NCI-H2029 treated with DMSO at 0.1 percent for 48 hours (cell line): Measurements from ENCODE around the gene PTPRO.
A peak's percentile ranks its signal among the peaks of the same experiment; 100 is the strongest.

Source experiments
- DNase-seq: peaks from one replicate; lab custom pipeline; 2025; lab: John Stamatoyannopoulos, UW

PTPRO gene

DNA sequence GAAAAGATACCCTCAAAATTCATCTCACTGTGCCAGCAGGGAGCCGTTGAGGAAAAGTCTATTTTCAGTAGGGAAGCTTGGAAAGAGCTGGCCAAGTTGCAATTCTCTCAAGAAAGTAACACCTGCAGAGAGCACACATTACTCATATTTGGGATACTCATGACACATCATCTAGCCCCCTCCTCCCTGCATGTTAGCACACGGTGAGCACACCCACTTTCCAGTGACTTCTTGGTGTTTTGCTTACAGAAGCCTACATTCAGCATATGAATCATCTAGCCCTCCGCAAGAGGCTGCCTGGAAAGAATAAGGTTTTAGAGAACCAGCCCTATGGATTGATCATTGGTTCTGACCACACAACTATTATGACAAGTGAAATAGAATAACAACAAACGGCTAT is 124.5 kb downstream of the PTPRO start:
- no peak for DNase-seq

DNA sequence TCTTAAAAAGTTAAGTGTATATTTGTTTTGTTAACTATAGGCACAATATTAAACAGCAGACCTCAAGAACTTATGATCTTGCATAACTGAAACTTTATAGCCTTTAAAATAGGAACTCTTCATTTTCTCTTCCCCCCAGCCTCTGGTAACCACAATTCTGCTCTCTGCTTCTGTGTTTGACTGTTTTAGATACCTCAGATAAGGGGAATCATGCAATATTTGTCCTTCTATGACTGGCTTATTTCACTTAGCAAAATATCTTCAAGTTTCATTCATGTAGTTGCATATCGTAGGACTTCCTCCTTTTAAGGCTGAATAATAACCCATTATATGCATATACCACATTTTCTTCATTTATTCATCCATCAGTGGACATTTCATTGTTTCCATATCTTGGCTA is 131.3 kb downstream of the PTPRO start:
- DNase-seq, result no peak

DNA sequence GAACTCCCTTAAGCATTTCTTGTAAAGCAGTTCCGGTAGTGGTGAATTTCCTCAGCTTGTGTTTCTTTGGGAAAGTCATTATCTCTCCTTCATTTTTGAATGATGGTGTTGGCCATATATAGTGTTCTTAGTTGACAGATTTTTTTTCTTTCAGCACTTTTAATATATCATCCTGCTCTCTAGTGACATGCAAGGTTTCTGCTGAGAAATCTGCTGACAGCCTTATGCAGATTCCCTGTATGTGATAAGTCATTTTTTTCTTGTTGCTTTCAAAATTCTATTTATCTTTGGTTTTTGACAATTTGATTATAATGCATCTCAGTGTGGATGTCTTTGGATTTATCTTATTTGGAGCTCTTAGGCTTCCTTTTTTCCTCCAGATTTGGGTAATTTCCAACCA is 135.7 kb downstream of the PTPRO start:
- DNase-seq, result no peak

DNA sequence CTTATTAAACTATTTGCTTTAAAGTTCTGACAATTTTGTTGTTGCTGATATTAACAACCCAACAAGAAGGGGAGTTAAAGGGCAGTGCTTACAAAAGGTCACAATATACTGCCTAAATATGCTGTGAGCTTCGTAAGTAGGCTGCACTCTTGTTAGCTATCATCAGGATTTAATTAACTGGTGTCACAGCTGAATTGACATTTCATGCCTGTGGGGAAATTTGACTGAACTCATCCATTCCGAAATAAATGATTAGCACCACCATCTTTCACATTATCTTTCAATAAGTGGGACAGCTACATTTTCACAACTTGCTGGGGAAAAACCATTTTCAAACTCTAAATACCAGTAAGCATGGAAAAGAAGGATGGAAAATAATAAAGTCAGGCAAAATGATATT is 146.6 kb downstream of the PTPRO start:
- DNase-seq, result no peak

DNA sequence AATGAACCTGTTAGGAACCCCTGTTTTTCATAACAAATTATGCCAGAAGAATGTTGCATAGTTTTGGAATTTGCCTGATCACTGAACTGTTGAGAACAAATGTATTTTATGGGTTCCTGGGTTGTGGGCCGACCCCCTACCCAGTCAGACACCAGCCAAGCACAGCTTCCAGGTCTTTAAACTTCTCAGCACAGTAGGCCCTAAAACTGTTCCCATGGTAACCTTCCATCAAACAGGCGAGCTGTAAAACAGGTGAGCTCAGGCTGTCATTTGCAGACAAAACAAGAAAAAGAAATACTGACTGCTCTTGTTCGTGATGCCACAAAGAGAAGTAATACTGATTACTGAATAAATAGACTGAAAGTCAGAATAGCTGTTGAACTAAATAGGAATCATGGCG is 147.0 kb downstream of the PTPRO start:
- DNase-seq, result no peak

DNA sequence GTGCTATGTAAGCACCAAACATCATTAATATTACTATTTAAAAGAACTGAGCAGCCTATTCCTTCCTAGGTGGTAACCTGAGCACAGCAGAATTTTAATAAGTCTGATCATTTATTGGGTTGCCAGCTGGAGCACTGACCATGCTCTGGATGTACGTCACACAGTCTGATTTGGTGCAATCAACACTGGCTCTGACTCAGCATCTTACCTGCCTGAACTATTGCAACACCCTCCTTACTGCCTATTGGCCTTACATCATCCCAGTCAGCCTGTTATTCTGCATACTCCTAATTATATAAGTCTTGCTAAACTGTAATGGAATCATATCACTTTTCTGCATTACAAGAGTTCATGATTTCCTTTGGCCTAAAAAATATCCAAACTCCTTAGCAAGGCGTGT is 149.7 kb downstream of the PTPRO start:
- no peak for DNase-seq

DNA sequence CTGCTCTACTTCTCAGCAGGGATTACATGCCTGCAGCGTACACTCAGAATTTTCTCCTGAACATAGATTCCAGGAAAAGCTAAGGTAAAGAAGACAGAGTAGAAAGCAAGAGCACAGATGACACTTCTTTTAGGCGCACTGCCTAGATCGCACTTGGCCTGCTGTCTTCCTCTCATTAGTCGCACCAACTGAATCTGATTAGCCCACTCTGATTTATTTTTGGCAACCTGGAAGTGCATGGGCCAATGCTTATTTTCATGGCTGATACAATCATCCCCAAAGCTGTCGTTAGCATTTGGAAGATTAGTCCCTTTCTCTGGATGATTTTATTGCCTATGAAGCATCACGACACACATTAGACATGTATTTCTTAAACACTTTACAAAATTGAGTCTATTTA is 152.5 kb downstream of the PTPRO start:
- DNase-seq, result no peak

DNA sequence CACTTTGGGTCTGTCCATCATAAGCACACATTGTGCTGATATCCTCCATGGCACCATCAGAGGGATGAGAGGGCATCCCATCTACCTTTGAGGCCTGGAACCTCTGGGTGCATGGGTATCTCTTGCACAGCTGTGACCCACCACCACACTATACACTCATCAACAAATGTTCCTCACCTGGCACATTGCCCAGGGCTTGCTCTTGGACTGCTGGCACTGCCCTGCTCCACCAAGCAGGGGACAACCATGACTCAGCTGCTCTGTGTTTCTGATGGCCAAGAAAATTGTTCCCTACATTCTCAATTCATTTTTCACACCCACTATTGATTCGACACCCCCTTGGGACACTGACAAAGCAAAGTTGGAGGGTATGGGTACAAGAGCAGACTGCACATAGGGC is 155.5 kb downstream of the PTPRO start:
- DNase-seq, result no peak

DNA sequence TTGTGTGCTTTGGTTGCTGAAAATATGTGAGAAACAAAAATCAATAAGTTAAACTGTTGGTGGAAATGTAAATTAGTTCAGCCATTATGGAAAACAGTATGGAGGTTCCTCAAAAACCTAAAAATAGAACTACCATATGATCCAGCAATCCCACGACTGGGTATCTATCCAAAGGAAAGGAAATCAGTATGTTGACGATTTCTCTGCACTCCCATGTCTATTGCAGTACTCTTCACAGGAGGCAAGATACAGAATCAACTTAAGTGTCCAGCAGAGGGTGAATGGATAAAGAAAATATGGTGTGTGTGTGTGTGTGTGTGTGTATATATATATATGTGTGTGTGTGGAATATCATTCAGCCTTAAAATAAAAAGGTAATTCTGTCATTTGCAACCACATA is 159.5 kb downstream of the PTPRO start:
- DNase-seq, result no peak

DNA sequence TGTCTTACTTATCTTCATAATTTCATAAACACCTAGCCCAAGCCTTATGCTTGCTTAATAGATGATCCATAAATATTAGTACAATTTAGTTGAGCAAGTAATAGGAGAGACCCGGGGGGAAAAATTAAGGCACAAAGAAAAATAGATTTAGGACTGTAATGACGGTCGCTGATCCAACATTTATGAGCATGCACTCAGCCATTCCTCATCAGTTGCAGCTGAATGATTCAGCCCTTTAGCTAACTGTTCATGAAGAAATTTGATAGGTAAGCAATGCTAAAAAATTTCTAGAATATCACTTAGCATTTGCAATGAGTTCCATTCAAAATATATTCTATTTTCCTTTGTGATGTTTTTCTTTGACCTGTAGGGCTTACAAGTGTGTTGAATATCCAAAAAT is 163.2 kb downstream of the PTPRO start:
- DNase-seq, result no peak

DNA sequence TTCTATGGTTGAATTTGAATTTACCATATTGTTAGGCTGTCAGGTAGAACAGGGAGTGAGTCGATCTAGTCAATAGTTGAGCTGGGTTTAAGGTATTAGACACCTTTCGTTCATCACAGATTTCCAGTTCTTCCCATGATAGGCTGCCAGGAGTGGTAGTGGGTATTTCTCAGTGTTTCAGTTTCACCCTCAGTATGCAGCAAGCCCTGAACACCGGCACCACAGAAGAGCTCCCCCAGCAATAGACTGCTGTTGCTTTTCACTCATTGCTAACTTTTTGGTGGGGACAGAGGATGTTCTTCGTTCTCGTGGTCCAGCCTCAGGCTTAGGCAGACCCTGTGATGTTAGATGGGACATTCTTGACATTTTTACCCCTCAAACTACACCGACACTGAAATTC is 164.6 kb downstream of the PTPRO start:
- DNase-seq, result no peak

DNA sequence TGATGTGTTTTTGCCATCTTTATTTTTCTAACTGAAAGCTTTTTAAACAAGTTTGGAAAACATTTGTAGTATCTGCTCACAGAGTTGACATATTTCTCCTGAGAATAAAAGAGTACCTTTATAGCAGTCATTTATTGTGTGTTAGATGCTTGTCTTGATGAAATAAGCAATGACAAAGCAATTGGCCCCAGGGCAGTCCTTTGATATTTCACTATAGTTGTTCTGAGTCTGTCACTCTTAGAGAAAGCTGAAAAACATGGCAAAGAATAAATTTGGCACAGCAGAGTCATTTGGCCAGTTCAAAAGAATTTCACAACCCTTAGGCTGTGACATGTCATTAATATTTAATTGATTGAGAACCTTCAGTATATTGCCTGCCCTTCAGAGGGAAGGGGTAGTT is 166.2 kb downstream of the PTPRO start:
- no peak for DNase-seq

DNA sequence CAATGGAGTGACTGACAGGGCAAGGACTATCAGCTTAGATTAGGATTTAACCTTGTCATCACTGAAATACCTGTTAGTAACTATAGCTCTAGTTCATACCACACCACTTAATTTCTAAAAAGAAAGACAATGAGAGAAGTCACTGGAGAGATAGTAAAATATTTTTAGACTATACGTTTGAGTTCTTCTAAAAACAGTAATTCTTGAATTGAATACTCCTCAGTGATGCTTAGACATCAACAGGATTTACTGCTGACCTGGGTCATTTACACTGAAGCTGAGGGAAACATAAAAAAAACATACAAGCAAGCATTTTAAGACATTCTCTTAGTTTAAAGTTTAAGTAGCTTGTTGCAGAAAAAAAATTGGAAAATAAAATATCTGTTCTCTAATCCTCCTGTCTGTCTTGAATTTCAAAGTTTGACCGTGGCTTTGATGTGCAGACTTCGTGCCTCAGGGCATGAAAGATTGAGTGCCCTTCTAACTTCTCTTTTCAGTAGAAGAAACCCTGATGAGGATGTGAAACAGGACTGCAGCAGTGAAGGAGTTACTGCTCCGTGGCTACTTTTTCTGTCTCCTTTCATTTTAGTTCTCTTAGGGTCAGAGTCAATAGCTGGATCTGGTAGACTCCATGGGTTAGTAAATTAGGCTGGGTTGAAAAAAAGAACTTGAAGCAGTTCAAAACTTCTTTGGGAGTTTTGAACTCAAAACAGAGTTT is 172.2 kb downstream of the PTPRO start:
- no peak for DNase-seq

DNA sequence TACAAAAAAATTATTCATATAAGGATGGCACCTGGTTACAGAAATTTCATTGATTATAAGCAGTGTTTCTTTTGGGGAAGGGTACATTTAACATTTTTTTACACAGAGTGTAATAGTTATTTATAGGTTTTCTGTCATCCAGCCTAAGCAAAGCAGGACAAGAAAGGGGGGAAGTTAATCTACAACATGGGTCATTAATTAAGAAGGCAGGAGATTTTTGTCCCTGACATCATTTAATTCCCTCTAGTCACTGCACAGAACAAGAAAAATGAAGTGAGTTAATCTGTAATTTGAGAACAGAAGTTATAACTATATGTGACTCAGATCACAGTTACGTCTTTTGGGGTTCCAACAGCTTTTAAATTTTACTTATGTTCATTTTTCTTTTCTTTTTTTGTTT is 173.4 kb downstream of the PTPRO start:
- DNase-seq, result no peak

DNA sequence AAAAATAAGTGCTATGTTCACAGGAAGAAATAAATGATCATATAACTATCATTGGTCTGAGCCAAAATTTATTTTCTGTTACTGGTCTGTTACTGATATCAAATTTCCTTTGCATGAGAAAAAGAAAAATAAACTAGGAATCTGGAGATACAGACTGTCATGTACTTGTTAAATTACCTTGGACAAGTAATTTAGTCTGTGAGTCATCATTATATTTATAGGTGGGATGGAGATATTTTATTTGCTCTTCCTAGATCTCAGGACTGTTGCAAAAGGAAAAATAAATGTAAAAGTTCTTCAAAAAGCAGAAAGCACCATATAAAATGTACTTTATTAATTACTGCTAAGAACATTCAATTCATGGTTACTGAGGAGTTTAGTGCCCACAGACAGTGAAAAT is 174.4 kb downstream of the PTPRO start:
- no peak for DNase-seq

DNA sequence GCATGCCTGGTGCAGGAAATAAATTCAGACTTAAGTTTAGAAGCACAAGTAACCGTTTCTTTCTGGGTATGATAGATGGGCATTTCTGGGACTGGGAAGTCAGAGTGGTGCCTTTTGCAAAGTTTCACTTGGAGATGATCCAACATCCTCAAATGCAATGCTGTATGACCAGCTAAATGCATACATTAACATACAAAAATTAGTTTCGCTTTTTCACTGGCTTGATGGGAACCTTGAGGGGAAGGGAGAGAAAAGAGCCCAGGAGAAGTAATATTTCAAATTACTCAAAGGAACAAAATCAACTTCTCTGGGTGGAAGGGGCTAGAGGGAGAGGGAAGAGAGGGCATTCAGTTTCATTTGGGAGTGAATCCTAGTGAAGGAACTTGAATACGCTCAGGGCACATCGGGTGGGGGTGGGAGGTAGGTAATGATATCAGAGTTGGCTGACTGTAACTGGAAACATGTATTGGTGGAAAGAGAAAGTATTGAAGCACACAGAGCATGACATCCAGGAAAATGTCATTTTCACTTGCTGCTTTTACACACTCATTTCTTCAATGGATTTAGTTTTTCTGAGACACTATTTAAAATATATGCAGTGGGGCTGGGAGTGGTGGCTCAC is 175.5 kb downstream of the PTPRO start:
- no peak for DNase-seq

DNA sequence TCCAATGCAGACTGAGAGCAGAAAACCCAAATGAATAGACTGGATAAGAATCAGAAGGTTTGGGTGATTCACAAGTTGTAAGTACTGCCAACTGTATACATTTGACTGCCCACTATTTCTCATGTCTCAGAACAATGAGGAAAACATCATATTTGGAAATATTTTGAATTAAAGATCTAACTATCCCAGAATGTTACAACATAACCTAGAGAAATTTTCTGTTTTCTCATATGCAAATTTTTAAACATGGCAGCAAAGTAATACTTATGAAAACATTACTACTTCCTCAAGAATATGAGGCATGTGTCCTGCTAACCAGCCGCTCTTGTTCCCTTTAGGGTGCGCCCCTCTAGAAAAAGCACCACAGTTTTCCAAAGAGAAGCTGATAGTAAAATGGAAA is 179.9 kb downstream of the PTPRO start:
- no peak for DNase-seq

DNA sequence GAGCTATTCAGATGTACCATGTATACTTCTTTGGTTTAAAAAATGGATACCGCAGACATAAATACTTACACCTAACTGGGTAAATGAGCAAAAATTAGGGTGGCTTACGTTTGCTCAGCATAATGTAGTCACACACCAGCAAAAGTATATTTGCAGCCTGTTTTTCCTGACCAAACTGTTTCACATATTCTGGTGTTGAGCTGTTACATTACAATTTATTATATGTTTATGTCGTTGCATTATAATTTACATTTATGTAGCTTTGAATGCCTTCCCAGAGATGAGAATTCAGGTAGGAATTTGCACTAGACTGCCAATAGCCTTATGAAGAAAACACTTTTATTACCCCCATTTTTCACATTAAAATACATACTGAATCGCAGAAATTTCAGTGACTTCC is 183.3 kb downstream of the PTPRO start:
- DNase-seq, result no peak

DNA sequence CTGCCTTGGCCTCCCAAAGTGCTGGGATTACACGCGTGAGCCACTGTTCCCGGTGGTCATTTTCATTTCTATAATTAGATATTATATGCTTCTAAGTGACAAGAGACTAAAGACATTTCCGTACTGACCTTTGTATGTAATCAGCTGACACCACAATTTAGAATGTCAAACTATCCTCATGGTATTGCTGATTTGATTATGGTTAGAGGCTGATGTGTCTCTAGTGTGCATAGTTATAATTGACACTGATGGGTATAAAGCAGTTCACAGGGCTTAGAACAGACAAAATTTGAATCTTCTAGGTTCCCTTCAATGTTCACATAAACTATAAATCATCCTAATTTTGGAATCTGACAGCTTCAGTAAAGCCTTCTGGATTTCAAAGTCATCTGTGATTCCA is 192.7 kb downstream of the PTPRO start:
- DNase-seq, result no peak

DNA sequence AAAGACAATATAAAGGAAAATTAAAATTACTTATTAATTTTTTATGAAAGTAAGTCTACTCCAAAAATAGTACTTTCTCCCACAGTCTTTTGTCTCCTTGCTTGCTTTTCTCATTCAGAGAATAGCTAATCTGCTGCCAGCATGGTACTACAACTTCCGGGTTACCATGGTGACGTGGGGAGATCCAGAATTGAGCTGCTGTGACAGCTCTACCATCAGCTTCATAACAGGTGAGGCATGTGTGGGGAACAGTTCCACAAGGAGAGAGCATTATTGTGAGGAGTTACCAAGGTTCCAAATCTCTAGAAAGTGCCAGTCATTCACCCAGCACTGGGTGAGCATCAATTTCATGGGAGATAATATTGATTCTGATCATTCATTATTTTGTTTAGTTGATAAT is 197.8 kb downstream of the PTPRO start:
- DNase-seq, result no peak

DNA sequence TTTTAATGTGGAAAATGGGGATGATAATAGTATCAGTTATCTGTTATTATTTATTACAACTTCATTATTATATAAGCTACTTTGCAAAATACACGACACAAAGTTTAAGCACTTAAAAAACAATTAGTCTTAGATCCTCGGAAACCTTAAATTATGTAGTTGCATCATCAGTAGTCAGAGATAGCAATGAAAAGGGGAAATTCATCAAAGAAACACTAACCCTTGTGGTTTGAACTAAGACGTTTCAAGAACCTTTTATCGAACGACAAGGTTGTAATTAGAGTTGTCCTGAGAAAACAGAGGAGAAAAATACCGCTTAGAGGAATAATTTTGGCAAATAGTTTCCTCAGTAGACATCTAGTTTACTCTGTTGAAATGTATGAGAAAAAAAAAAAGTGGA is 198.5 kb downstream of the PTPRO start:
- no peak for DNase-seq

DNA sequence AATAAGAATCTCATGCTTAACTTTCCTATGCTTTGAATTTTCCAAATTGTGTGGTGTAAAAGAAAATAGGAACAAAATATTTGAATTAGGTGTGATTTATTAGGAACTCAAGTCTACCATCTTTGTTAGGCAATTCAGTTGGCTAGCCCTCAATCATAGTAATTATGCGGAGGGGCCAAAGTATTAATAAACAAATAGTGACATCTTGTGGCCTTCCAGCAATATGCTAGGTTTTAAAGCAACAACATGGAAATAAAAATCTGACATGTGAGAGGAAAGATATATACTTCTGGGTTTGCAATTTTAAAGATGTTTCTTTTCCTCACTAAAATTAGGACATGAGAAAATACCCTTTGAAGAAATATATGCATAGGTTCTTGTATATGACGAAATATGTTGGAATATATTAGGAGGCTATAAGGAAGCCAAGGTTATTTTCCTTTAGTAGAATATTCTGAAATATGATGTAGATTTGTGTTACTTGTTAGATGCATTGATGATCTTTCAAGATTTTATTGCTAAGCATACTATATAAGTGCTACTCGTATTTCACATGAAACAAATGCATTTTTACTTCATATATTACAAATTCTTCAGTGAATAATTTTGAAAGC is 200.4 kb downstream of the PTPRO start:
- DNase-seq, result peak; percentile 27

DNA sequence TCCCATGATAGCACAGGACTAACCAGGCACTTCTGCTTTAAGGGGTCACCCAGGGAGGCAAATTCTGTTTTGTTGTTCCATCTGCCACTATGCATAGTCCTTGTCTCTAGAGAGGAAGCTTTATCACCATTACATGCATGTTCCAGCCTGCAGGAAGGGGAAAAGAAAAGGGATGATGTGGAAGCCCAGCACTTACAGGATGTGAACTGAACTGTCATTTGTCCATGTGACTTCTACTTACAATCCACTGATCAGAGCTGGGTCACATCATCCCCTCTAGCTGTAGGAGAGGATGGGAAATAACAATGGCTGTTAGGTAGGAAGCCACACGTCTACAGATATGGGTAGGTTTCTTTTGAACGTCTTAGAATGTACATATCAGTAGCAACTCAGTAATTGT is 203.1 kb downstream of the PTPRO start:
- no peak for DNase-seq

DNA sequence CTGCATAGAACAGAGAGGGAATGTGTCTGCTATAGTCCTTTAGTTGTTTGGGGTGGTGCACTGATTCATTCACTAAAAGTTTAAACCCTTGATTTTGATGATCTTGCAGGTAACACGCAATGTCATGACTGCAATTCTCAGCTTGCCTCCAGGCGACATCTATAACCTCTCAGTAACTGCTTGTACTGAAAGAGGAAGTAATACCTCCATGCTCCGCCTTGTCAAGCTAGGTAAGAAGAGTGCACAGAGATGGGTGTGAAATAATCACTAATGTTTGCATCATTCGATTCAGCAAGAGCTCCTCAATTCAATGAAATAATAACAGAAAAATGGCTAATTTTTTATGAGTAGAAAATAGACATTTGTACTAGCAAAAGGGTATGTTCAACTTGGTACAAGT is 203.7 kb downstream of the PTPRO start:
- no peak for DNase-seq
